GM19324 (cell line): Measurements from ENCODE around the gene TSKU.

Experiments used
- ATAC-seq: cut with Tn5 transposase; IDR thresholded peaks from one replicate; pipeline ENCODE4 v1.9.1; 2021; ENCODE audit warnings: mild to moderate bottlenecking, moderate library complexity; ENCODE audit not compliant: unreplicated experiment, low FRiP score

TSKU gene

GRCh38 chr11:76750746-76751145 is 32.4 kb upstream of the TSKU start:
- ATAC-seq: no peak

DNA sequence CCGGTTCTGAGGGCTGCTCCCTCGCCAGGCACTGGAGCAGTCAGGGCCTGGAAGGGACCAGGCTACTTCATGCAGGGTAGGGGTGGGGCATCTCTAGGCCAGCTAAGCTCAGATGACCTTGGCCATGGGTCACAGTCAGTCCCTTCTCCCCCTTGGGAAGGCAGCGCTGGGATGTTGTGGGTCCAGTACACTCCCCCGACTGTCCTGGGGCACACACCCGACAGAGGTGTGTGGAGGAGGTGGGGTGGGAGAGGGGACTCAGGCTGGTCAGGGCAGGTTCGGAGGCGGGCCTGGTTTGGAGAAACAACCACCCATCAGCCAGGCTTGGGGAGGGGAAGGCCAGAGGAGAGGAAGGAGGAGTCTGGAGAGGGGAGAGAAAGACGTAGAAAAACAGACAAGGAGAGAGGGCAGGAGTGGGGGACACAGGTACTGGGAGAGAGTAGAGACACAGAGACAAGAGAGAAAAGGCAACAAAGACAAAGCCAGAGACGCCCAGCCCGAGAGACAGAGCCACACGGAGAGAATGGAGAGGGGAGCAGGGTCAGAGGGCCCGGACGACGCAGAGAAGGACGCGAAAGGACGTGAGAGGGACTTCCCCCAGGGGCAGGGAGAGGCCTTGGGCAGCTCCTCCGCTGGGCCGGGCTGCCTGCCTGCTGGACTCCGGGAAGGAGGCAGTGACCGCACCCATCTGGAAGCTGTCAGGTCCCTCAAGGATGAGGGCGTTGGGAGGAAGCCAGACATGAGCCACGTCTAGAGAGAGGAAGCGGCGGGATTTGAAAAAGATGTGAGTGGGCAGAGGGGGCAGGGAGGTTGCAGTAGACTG is 30.6 kb upstream of the TSKU start:
- no peak for ATAC-seq

- no peak for ATAC-seq
Observed at GRCh38 chr11:76753449-76753848, 29.7 kb upstream of the TSKU start.

GRCh38 chr11:76753950-76754349 is 29.2 kb upstream of the TSKU start:
- no peak for ATAC-seq

DNA sequence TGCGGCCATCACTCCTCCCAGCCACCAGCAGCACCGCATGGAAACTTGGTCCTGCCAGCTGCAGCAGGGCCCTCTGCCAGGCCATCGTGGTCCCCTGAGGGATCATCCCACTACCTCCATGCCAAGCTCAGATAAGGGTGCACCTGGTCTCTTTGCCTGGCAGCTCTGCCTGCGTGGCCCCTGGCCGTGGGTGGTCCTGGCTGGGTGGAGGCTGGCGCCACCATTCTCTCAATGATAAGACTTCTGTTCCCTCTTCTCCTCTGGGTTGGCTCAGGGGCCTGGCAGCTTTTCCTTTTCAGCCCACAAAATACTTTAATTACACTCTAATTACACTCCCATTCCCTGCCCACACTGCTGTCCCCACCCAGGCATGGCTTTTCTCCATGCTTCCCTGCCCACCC is 26.8 kb upstream of the TSKU start:
- no peak for ATAC-seq

DNA sequence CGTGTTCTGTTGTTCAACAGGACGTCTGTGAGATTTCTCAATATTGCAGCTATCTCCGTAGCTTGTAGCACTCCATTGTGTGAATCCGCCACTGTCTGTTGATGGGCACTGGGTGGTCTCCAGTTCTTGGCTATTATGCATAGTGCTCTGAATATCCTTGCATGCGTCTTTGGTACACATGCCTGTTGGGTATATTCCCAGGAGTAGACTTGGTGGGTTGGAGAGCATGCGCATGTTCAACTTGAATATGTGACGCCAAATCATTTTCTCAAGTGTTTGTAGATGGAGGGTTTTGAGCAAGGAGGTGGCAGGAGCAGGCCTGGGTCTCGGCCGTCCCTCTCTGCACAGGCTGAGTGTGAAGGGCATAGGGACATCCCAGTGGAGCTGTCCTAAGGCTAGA is 24.8 kb upstream of the TSKU start:
- ATAC-seq: no peak

DNA sequence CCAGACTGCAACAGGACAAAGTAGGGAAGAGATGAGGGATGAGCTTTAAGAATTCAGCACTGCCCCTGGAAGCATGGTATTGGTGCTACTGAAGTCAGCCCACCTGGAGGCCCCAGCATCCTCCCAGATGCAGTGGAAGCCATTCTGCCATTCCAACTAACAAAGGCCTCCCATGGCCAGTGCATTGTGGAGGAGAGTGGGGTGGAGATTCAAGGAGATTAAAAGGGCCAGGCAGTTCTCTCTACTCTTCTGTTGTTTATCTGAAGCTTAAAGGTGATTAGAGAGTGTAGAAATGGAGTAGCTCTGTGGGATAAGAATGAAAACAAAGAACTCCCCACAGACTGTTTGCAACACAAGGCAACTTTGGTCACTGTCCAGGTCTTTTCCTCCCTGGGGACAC is 24.1 kb upstream of the TSKU start:
- no peak for ATAC-seq

GRCh38 chr11:76759517-76759916 is 23.6 kb upstream of the TSKU start:
- no peak for ATAC-seq

DNA sequence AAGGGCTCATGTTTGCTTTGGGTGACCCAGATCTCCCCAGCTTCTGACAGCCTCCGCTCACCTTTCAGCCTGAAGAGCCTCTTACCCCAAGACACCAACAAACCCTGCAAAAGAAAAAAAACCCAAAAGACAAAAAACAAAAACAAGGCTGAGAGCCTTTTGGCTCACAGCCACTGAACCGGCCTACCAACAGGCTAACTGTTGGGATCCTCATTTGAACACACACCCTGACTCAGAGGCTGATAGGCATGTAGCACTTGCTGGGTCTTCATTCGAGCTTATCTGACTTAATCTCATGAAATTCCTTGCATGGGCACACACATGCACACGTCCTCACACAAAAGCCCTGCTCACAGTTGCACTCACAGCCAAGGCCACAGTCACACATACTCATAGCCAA is 22.9 kb upstream of the TSKU start:
- no peak for ATAC-seq

GRCh38 chr11:76761718-76762355 is 21.3 kb upstream of the TSKU start:
- no peak for ATAC-seq

- no peak for ATAC-seq
Observed at GRCh38 chr11:76762356-76762752, 20.8 kb upstream of the TSKU start.

DNA sequence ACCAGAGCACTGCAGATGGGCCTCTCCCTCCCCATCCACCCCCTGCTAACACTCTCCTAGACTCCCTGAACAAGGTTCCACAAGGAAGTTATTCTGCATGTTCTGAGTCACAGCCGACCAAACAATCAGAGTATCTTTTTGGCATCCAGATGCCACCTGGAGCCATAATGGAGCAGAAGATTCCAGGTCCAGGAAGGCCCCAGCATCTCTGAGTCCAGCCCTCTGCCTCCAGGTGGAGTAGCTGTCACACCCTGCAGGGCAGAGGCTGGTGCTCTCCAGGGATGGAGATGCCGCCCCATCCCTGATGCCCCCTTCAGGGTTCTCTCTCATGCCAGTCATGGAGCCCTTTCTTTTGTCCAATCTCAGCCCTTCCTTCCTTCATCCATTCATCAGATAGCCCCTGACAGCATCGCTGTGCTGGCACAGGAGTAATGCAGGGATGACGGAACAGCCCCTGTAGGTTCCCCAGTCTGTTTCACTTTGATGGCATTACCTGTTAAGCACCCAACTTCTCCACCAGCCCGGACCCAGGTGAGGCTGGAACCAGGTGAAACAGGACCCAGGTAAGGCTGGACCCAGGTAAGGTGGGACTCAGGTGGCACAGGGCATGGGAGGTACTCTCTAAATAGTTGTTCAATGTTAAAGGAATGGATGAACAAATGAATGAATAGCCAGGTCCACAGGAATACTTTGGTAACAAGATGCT is 20.1 kb upstream of the TSKU start:
- ATAC-seq: no peak

- no peak for ATAC-seq
Observed at GRCh38 chr11:76763573-76764346, 19.4 kb upstream of the TSKU start.

GRCh38 chr11:76764941-76765665 is 18.1 kb upstream of the TSKU start:
- ATAC-seq: no peak

GRCh38 chr11:76765863-76766350 is 17.2 kb upstream of the TSKU start:
- no peak for ATAC-seq

DNA sequence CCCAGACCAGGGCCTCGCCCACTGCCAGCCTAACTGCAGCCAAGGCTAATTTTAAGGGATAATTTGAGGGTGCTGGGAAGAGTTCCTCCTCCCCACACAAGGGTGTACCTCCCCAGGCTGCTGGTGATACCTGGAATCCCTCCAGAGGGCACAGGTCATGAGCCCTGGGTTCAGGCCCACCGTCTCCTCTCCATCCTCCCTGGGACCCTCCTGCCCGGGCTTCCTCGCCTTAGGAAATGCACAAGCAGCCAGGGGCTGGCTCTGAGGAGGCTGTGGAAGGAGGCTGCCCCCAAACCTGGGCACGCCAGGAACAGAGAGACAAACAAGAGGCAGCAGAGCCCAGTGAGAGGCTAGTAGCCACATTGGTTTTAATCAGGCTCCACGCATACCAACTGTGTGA is 16.6 kb upstream of the TSKU start:
- ATAC-seq: no peak

GRCh38 chr11:76767659-76768058 is 15.5 kb upstream of the TSKU start:
- ATAC-seq: no peak

GRCh38 chr11:76768088-76768908 is 14.9 kb upstream of the TSKU start:
- ATAC-seq: no peak

GRCh38 chr11:76768909-76769560 is 14.1 kb upstream of the TSKU start:
- no peak for ATAC-seq
